ENCODE results near the gene CYP3A4.
"Not testable (repeated sequence)": the region's sequence is repeated elsewhere in the genome, so short reads cannot be mapped to it uniquely, and the experiment has no call there.

The CYP3A4 gene

DNA sequence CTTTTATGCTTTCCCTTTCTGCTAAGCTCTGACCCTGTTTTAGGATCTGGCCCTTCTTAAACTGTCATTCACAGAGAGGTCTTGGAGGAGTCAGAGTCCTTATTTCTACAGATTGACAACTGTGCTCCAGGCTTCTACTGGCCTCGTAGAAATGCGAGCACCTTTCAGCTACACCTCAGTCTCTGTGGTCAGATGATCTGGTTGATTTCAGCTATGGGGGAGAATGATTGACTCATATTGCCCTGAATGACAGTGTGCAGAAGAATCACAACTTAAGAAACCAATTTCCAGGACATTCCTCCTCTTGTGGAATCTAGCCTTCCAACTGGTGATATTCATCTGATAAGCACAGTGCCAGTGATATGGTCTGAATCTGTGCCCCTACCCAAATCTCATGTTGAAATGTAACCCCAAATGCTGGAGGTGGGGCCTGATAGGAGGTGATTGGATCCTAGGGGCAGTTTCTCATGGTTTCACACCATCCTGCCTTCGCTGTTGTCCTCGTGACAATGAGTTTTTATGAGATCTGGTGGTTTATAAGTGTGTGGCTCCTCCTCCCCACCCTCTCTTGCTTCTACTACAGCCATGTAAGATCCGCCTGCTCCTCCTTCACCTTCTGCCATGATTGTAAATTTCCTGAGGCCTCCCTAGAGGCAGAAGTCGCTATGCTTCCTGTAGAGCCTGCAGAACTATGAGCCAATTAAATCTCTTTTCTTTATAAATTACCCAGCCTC, 35.0 kb downstream of the CYP3A4 start:
- Histone ChIP-seq H3K4me1 (ENCODE audit: insufficient read depth, low read length) (peaks cover 9% of the 10 kb centered on the region; the same call in 1 of the 2 replicates), H3K36me3 (ENCODE audit: insufficient read depth, low read length) (no peaks in the 10 kb centered on the region), H3K9ac (ENCODE audit: low read depth, low read length) (no peak overlapping the region), H3K4me3 (ENCODE audit: low read length) (no peak overlapping the region), H3K27me3 (ENCODE audit: insufficient read depth, low read length) (no peaks in the 10 kb centered on the region), H3K9me3 (ENCODE audit: insufficient read depth, low read depth, low read length) (no peaks in the 10 kb centered on the region), H3K27ac (ENCODE audit: low read depth, low read length) (no peak overlapping the region)
- 98% methylated on average over 6 of the region's 6 CpGs for WGBS

DNA sequence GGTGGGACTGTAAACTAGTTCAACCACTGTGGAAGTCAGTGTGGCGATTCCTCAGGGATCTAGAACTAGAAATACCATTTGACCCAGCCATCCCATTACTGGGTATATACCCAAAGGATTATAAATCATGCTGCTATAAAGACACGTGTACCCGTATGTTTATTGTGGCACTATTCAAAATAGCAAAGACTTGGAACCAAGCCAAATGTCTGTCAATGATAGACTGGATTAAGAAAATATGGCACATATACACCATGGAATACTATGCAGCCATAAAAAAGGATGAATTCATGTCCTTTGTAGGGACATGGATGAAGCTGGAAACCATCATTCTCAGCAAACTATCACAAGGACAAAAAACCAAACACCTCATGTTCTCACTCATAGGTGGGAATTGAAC, 37.1 kb downstream of the CYP3A4 start:
- not testable (repeated sequence) for H3K9ac ChIP-seq (ENCODE audit: low read depth, low read length); H3K4me1 ChIP-seq (ENCODE audit: insufficient read depth, low read length); H3K36me3 ChIP-seq (ENCODE audit: insufficient read depth, low read length); H3K27ac ChIP-seq (ENCODE audit: low read depth, low read length); H3K27me3 ChIP-seq (ENCODE audit: insufficient read depth, low read length); H3K9me3 ChIP-seq (ENCODE audit: insufficient read depth, low read depth, low read length); H3K4me3 ChIP-seq (ENCODE audit: low read length)
- 100% methylated on average over 2 of the region's 3 CpGs for WGBS

DNA sequence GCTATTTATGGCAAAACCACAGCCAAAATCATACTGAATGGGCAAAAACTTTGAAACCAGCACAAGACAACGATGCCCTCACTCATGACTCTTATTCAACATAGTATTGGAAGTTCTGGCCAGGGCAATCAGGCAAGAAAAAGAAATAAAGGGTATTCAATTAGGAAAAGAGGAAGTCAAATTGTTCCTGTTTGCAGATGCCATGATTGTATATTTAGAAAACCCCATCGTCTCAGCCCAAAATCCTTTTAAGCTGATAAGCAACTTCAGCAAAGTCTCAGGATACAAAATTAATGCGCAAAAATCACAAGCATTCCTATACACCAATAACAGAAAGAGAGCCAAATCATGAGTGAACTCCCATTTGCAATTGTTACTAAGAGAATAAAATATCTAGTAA, 38.6 kb downstream of the CYP3A4 start:
- not testable (repeated sequence) for H3K9ac ChIP-seq (ENCODE audit: low read depth, low read length); H3K9me3 ChIP-seq (ENCODE audit: insufficient read depth, low read depth, low read length); H3K4me1 ChIP-seq (ENCODE audit: insufficient read depth, low read length); H3K27me3 ChIP-seq (ENCODE audit: insufficient read depth, low read length); H3K27ac ChIP-seq (ENCODE audit: low read depth, low read length); H3K36me3 ChIP-seq (ENCODE audit: insufficient read depth, low read length); H3K4me3 ChIP-seq (ENCODE audit: low read length)
- 94% methylated on average over 3 of the region's 3 CpGs for WGBS

DNA sequence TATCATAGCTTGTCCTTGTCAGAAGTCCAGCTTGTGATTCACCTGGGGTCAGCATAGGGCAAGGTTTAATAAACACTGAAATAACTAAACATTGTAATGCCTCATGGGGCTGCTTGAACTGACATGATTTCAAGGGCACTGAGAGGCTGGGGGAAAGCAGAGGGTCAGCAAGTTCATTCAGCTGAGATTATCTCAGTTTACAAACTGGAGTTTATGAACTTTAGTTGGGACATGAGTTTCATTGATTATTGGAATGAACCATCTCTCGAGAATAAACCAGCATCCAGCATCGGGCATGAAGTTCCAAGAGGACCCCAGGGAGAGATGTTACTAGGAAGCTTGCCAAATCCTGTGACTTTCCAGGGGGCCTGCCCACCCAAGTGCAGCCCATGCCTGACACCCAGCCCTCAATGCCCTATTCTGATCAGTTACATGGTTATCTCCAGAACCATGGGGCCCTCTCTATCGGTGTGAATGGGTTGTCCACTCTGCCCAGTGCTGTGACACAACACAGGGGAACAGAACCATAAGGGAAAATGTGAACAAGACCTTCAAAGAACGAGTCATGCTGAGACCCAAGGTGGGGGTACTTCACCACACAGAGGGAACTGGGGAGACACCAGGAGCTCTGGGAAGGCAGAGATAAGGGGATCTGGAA, 41.1 kb downstream of the CYP3A4 start:
- no peaks in the 10 kb centered on the region for H3K9me3 ChIP-seq (ENCODE audit: insufficient read depth, low read depth, low read length)

DNA sequence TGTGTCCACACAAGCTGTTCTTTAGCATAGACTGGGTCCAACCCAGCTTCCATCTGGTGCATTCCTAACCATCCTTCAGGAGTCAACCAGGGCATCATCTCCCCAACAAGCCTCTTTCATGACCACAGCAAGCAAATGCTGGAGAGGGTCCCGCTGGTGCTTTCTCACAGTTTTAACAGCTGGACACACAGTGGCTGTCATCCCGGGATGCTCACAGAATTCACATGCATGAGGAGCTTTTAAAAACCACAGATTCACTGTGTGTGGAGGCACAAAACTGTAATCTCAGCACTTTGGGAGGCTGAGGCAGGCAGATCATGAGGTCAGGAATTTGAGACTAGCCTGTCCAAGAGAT, 42.6 kb downstream of the CYP3A4 start:
- no peak overlapping the region for H3K4me3 ChIP-seq (ENCODE audit: low read length)
- H3K27ac ChIP-seq (ENCODE audit: low read depth, low read length) = no peak overlapping the region
- no peaks in the 10 kb centered on the region for H3K9me3 ChIP-seq (ENCODE audit: insufficient read depth, low read depth, low read length)
- H3K27me3 ChIP-seq (ENCODE audit: insufficient read depth, low read length) = no peaks in the 10 kb centered on the region
- no peaks in the 10 kb centered on the region for H3K36me3 ChIP-seq (ENCODE audit: insufficient read depth, low read length)
- H3K4me1 ChIP-seq (ENCODE audit: insufficient read depth, low read length) = peaks cover 3% of the 10 kb centered on the region; the same call in 1 of the 2 replicates
- no peak overlapping the region for H3K9ac ChIP-seq (ENCODE audit: low read depth, low read length)
- WGBS = 93% methylated on average over 2 of the region's 2 CpGs

More for the DNA sequence above, 41.1 kb downstream of the CYP3A4 start:
- 94% methylated on average over 4 of the region's 4 CpGs for WGBS
- Histone ChIP-seq H3K9ac (ENCODE audit: low read depth, low read length) (no peak overlapping the region), H3K27me3 (ENCODE audit: insufficient read depth, low read length) (no peaks in the 10 kb centered on the region), H3K36me3 (ENCODE audit: insufficient read depth, low read length) (no peaks in the 10 kb centered on the region), H3K4me1 (ENCODE audit: insufficient read depth, low read length) (peaks cover 3% of the 10 kb centered on the region; the same call in 1 of the 2 replicates), H3K4me3 (ENCODE audit: low read length) (no peak overlapping the region), H3K27ac (ENCODE audit: low read depth, low read length) (no peak overlapping the region)

DNA sequence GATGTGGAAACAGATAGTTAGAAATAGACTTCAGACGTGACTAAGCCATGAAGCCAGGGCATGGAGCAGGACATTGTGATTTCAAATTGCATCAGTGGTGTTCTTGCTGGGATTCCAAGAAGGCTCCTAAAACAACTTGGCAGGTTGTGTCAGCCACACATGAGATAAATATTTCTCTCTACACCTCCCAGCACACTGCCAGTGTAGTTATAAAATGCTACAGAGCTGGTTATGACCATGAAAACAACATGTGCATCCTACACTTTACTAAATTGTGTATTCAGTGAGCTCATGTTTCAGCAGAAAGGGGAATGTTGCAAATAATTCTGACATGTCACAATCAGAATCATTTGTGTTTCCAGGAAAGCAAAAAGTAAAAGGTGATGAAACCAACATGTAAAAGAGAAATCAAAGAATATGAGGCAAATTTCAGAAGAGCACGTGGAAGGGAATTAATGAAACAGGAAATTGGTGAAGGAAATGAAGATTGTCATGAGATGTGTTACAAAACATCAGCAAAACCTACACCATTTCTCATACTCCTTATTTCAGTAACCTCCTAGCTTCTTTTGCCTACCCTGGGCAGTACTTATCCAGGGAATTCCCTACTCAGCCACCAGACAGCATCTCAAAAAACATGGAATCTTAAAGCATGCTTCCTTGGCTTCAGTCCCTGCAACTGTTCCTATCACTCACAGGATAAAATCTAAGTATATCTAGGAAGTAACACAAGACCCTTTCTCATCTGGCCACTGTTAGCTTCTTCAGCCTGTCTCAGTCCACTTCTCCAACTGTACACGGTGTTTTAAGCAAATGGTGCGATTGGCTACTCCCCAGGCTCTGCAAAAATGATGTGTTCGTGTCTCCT, 43.2 kb downstream of the CYP3A4 start:
- no peak overlapping the region for H3K27ac ChIP-seq (ENCODE audit: low read depth, low read length)
- 91% methylated on average over 5 of the region's 5 CpGs for WGBS

DNA sequence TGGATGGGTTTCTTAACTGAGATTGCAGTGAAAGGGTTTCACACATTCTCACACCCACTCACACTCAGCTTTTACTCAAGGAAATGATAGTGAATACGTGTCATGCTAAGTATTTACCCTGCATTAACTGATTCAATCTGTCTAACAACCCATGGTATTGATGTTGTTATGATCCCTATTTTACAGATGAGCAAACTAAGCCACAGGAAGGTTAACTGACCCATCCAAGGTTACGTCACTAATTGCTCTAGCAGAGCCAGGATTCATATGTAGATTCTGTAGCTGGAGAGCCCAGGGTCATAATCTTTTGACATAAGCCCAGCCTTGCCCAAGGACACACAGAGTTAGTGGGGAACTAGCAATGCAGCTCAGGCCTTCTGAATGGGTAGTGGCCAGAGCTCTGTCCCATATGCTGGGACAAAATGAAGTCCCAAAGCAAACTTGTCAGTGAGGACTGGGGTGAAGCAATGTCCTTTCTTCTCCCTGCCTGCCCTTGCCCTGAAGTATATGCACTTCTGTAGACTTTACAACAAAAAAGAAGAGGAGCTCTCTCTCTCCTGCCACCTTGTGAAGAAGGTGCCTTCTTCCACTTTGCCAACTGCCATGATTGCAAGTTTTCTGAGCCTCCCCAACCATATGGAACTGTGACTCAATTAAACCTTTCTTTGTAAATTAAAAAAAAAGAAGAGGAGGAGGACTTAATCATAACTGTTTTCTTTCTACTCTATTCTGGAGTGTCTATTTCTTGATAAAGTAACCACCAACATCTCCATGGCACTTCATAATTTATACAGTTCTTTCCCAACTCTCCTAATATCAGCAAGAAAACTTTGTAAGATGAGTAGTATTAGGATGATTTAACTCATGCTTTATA, 44.0 kb downstream of the CYP3A4 start:
- Histone ChIP-seq H3K27me3 (ENCODE audit: insufficient read depth, low read length) (no peaks in the 10 kb centered on the region), H3K9ac (ENCODE audit: low read depth, low read length) (no peak overlapping the region), H3K4me1 (ENCODE audit: insufficient read depth, low read length) (peaks cover 3% of the 10 kb centered on the region; the same call in 1 of the 2 replicates), H3K9me3 (ENCODE audit: insufficient read depth, low read depth, low read length) (no peaks in the 10 kb centered on the region), H3K36me3 (ENCODE audit: insufficient read depth, low read length) (no peaks in the 10 kb centered on the region), H3K27ac (ENCODE audit: low read depth, low read length) (no peak overlapping the region), H3K4me3 (ENCODE audit: low read length) (no peak overlapping the region)
- 80% methylated on average over 2 of the region's 2 CpGs for WGBS

More for the DNA sequence above, 43.2 kb downstream of the CYP3A4 start:
- H3K4me3 ChIP-seq (ENCODE audit: low read length) = no peak overlapping the region
- H3K9me3 ChIP-seq (ENCODE audit: insufficient read depth, low read depth, low read length) = no peaks in the 10 kb centered on the region
- H3K4me1 ChIP-seq (ENCODE audit: insufficient read depth, low read length) = peaks cover 3% of the 10 kb centered on the region; the same call in 1 of the 2 replicates
- no peaks in the 10 kb centered on the region for H3K27me3 ChIP-seq (ENCODE audit: insufficient read depth, low read length)
- no peaks in the 10 kb centered on the region for H3K36me3 ChIP-seq (ENCODE audit: insufficient read depth, low read length)
- no peak overlapping the region for H3K9ac ChIP-seq (ENCODE audit: low read depth, low read length)

DNA sequence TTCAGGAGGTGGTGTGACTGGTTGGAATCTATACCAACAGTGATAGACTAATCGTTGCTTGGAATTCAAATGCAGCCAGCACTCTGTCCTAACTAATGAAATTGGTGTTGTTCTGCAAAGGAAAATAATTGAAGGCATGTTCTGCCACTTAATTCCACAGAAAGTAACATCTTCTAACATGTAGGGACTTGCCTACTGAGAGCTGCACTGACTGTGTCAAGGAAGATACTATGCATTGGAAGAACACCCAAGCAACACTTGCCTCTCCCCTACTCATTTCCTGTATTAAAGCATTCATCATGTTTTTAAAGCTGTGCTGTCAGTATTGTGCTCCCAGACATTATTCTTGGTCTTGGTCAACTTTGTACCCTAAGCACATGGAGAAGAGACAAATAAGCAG, 46.3 kb downstream of the CYP3A4 start:
- Histone ChIP-seq H3K4me1 (ENCODE audit: insufficient read depth, low read length) (peaks cover 3% of the 10 kb centered on the region; the same call in 1 of the 2 replicates), H3K4me3 (ENCODE audit: low read length) (no peak overlapping the region), H3K9me3 (ENCODE audit: insufficient read depth, low read depth, low read length) (no peaks in the 10 kb centered on the region), H3K9ac (ENCODE audit: low read depth, low read length) (no peak overlapping the region), H3K36me3 (ENCODE audit: insufficient read depth, low read length) (no peaks in the 10 kb centered on the region), H3K27me3 (ENCODE audit: insufficient read depth, low read length) (no peaks in the 10 kb centered on the region), H3K27ac (ENCODE audit: low read depth, low read length) (no peak overlapping the region)
- WGBS = 100% methylated on average over 1 of the region's 1 CpG

DNA sequence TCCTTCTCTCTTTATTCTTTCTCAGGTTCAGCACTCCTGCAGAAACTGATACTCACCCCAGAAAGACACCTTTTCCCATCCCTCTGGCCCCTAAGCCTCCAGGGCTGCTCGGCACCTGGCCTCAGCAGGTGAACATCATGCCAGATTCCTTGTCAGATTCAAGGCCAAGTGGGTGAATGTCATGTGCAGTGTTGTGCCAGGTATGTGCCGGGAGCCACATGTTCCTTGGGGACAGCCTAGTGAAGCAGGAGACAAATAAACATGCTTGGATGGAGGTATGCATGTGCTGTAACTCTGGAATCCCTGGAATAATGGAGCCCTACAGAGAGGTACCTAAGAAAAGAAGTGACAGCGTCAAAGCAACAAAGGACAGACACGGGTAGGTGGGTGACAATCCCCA, 47.3 kb downstream of the CYP3A4 start:
- H3K27ac ChIP-seq (ENCODE audit: low read depth, low read length) = not testable (repeated sequence)
- WGBS = 86% methylated on average over 4 of the region's 4 CpGs

DNA sequence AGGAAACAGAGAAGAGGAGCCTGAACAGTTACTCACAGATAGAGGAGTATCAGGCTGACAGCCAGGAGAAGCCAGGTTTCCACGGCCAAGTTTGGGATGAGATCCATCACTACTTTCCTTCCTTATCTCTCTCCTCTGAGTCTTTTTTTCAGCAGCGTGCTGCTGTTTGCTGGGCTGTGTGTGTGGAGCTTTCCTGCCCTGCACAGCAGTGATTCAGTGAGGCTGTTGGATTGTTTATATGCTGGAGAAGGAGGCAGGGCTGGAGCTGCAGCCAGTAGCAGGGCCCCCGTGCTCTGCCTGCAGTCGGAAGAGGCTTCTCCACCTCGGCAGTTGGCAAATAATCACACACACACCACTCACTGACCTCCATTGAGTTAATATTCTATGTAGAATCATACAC, 49.0 kb downstream of the CYP3A4 start, which contains the start of gene CYP3A7:
CYP3A7 (minus strand) TSS at position 210 of the 400 bp plus-strand sequence; CDS start at position 107, 103 bp downstream.
- no peak within 1 kb of the TSS for H3K9ac ChIP-seq (ENCODE audit: low read depth, low read length)

More for the DNA sequence above, 47.3 kb downstream of the CYP3A4 start:
- not testable (repeated sequence) for H3K36me3 ChIP-seq (ENCODE audit: insufficient read depth, low read length); H3K9me3 ChIP-seq (ENCODE audit: insufficient read depth, low read depth, low read length); H3K4me3 ChIP-seq (ENCODE audit: low read length); H3K27me3 ChIP-seq (ENCODE audit: insufficient read depth, low read length); H3K9ac ChIP-seq (ENCODE audit: low read depth, low read length); H3K4me1 ChIP-seq (ENCODE audit: insufficient read depth, low read length)

More for the DNA sequence above, 49.0 kb downstream of the CYP3A4 start, which contains the start of gene CYP3A7:
- no peak within 1 kb of the TSS for H3K4me3 ChIP-seq (ENCODE audit: low read length)
- H3K27ac ChIP-seq (ENCODE audit: low read depth, low read length) = no peak within 1 kb of the TSS
- H3K36me3 ChIP-seq (ENCODE audit: insufficient read depth, low read length) = no peaks in the 10 kb centered on the region
- H3K9me3 ChIP-seq (ENCODE audit: insufficient read depth, low read depth, low read length) = no peaks in the 10 kb centered on the region
- no peaks in the 10 kb centered on the region for H3K27me3 ChIP-seq (ENCODE audit: insufficient read depth, low read length)
- 97% methylated on average over 5 of the region's 5 CpGs for WGBS
- peaks cover 3% of the 10 kb centered on the region; the same call in 1 of the 2 replicates for H3K4me1 ChIP-seq (ENCODE audit: insufficient read depth, low read length)

Data from HUES64 (cell line).